ENCODE measurements around the gene KRTAP4-3. TPM values are rescaled to one million over a fixed set of nuclear protein-coding genes. Genes with fewer than 3 reads are reported as not detected.

KRTAP4-3 gene
- total RNA-seq, 6 donors from 2014 or later, result not detected

GRCh38 chr17:41147531-41148204, 20.4 kb downstream of the KRTAP4-3 start:
- Histone ChIP-seq H3K4me1 (no peaks in the 10 kb centered on the region), H3K4me3 (no peak overlapping the region), H3K9me3 (peaks cover 4 to 16% (median 7%) of the 10 kb centered on the region in 4 donors), H3K27ac (no peak overlapping the region), H3K36me3 (no peaks in the 10 kb centered on the region), H3K27me3 (no peaks in the 10 kb centered on the region)
- DNase-seq, result no peak
- no peak for TF ChIP-seq POLR2AphosphoS5 (IDR thresholded peaks at IDR 0.05)
- TF ChIP-seq POLR2A (IDR thresholded peaks at IDR 0.05), result no peak
- TF ChIP-seq EP300 (IDR thresholded peaks at IDR 0.05), result no peak
- TF ChIP-seq CTCF (IDR thresholded peaks at IDR 0.05), result no peak
- no peak for ATAC-seq (ENCODE audit: low FRiP score in 2 of 2)
- 79 to 89% methylated on average over 2 of the region's 2 CpGs for WGBS, 2 donors

GRCh38 chr17:41145261-41145660, 22.8 kb downstream of the KRTAP4-3 start:
- TF ChIP-seq EP300 (IDR thresholded peaks at IDR 0.05), result no peak
- TF ChIP-seq CTCF (IDR thresholded peaks at IDR 0.05), result no peak
- TF ChIP-seq POLR2A (IDR thresholded peaks at IDR 0.05), result no peak
- TF ChIP-seq POLR2AphosphoS5 (IDR thresholded peaks at IDR 0.05), result no peak
- no peak overlapping the region for H3K27ac ChIP-seq
- DNase-seq (no peak), ATAC-seq (ENCODE audit: low FRiP score in 2 of 2) (no peak)
- no peaks in the 10 kb centered on the region for H3K36me3 ChIP-seq
- H3K27me3 ChIP-seq, result no peaks in the 10 kb centered on the region
- H3K9me3 ChIP-seq, result peaks cover 4 to 23% (median 8%) of the 10 kb centered on the region in 4 donors
- H3K4me3 ChIP-seq, result no peak overlapping the region
- WGBS, 2 donors, result 78 to 90% methylated on average over 2 of the region's 2 CpGs
- no peaks in the 10 kb centered on the region for H3K4me1 ChIP-seq

- no peaks in the 10 kb centered on the region for H3K36me3 ChIP-seq
- H3K4me1 ChIP-seq, result no peaks in the 10 kb centered on the region
- DNase-seq (no peak), ATAC-seq (ENCODE audit: low FRiP score in 2 of 2) (no peak)
- no peak overlapping the region for H3K4me3 ChIP-seq
- no peaks in the 10 kb centered on the region for H3K27me3 ChIP-seq
- no peak overlapping the region for H3K27ac ChIP-seq
- 72% methylated on average over 1 of the region's 1 CpG for WGBS, 2 donors
- TF ChIP-seq POLR2AphosphoS5 (IDR thresholded peaks at IDR 0.05) (no peak), POLR2A (IDR thresholded peaks at IDR 0.05) (no peak), CTCF (IDR thresholded peaks at IDR 0.05) (no peak), EP300 (IDR thresholded peaks at IDR 0.05) (no peak)
- H3K9me3 ChIP-seq, result peaks cover 4 to 27% (median 13%) of the 10 kb centered on the region in 4 donors
These were observed 23.2 kb downstream of the KRTAP4-3 start for GRCh38 chr17:41144846-41145245.

GRCh38 chr17:41141361-41141760, 26.7 kb downstream of the KRTAP4-3 start:
- TF ChIP-seq POLR2A (IDR thresholded peaks at IDR 0.05), result no peak
- no peak for TF ChIP-seq POLR2AphosphoS5 (IDR thresholded peaks at IDR 0.05)
- TF ChIP-seq EP300 (IDR thresholded peaks at IDR 0.05), result no peak
- TF ChIP-seq CTCF (IDR thresholded peaks at IDR 0.05), result no peak
- peaks cover 4 to 29% (median 13%) of the 10 kb centered on the region in 4 donors for H3K9me3 ChIP-seq
- H3K4me3 ChIP-seq, result no peak overlapping the region
- no peaks in the 10 kb centered on the region for H3K27me3 ChIP-seq
- H3K4me1 ChIP-seq, result no peaks in the 10 kb centered on the region
- ATAC-seq (ENCODE audit: low FRiP score in 2 of 2), result no peak
- DNase-seq, result no peak
- no peak overlapping the region for H3K27ac ChIP-seq
- H3K36me3 ChIP-seq, result no peaks in the 10 kb centered on the region
